IPS-NIHi11 (cell line): ENCODE measurements around the gene CNNM3.
"Not testable (repeated sequence)": the region's sequence is repeated elsewhere in the genome, so short reads cannot be mapped to it uniquely, and the experiment has no call there.

Source experiments
- DNase-seq: peaks from one replicate; pipeline ENCODE4 v3.0.0; 2012; ENCODE audit warnings: mixed read lengths, low spot score

The CNNM3 gene

DNA sequence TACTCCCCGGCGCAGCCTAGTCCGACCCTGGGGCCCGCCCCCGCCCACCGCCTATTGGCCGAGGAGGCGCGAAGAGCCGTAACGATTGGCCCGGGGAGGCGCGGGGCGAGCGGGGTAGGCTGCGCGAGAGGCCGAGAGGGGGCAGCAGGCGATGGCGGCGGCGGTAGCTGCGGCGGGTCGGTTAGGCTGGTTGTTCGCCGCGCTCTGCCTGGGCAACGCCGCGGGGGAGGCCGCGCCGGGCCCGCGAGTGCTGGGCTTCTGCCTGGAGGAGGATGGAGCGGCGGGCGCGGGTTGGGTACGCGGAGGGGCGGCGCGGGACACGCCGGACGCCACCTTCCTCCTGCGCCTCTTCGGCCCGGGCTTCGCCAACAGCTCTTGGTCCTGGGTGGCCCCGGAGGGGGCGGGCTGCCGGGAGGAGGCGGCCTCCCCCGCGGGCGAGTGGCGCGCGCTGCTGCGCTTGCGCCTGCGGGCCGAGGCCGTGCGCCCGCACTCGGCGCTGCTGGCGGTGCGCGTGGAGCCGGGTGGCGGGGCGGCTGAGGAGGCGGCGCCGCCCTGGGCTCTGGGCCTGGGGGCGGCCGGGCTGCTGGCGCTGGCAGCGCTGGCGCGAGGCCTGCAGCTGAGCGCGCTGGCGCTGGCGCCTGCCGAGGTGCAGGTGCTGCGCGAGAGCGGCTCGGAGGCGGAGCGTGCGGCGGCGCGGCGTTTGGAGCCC lies at the start of gene CNNM3:
Gene CNNM3, plus strand, starts transcription at position 142 of the 709 bp plus-strand sequence. Its CDS starts 10 bp downstream, at position 152.
- peak; percentile 100 for DNase-seq

DNA sequence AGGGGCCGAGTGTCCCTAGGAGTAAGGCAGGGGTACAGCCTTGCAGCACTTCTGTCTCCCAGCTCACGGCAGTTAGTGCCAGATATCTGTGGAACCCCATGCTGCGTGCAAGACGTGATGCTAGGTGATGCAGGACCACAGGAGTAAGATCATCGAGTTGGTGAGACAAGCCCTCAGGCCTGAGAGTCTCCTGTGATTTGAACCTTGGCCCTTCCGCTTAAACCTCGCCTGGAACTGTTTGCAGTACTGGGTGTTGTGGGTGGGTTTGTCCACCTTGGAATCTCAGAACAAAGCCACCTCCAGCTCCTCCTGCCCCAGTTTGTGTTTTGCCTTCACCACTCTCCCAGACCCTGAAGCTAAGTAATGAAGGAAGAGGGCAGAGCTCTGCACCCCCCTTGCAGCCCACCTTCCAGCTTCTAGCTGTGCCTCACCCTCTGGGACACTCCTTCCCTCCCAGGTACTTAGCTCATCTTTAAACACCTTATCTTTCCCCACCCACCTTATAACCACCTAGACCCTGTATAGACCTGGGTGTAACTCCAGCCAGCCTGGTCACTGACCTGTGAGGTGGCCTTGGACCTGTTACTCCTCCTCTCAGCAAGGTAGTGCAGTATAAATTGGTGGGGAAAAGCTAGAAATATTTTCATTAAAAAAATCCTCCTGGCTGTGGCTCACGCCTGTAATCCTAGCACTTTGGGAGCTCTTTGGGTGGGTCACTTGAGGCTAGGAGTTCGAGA lies 48.8 kb upstream of the CNNM3 start:
- DNase-seq, result no peak

DNA sequence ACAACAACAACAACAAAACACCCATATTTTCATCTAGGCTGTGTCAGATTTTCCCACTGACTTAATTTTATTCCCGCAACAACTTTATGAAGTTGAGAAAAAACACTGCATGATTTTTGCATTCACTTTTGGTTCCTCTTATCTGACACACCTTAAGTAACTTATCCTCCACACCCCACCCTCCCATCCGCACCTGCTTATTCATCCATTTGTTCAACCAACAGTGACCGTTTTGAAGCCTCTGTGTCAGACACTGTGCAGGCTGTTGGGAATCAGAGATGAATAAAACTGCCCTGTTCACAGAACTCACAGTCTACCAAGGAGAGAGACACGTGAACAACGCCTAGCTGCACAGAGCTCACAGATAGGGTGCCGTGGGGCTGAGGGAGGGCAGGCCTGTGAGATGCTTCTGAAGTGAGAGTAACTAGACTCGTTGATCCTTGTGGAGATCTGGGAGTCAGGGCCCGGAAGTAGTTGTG lies 47.9 kb upstream of the CNNM3 start:
- DNase-seq, result no peak

DNA sequence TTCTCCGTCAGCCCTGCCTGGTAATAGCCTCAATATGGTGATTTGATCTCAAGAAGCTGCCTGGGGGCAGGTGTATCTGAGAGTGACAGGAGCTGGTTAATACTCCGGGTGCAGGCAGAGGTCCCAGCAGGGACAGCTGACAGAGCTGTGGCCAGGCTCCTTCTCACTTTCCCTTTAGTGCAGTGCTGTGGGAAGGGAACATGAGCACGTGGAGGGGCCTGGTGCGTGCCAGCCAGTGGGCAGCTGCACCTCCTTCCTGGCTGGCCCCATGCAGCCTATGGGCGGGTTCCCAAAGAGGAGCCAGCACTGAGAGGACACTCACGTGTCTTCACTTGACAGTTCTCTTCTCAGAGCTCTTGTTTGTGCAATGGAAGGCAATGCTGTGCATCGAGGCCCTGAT lies 46.3 kb upstream of the CNNM3 start:
- DNase-seq, result no peak

DNA sequence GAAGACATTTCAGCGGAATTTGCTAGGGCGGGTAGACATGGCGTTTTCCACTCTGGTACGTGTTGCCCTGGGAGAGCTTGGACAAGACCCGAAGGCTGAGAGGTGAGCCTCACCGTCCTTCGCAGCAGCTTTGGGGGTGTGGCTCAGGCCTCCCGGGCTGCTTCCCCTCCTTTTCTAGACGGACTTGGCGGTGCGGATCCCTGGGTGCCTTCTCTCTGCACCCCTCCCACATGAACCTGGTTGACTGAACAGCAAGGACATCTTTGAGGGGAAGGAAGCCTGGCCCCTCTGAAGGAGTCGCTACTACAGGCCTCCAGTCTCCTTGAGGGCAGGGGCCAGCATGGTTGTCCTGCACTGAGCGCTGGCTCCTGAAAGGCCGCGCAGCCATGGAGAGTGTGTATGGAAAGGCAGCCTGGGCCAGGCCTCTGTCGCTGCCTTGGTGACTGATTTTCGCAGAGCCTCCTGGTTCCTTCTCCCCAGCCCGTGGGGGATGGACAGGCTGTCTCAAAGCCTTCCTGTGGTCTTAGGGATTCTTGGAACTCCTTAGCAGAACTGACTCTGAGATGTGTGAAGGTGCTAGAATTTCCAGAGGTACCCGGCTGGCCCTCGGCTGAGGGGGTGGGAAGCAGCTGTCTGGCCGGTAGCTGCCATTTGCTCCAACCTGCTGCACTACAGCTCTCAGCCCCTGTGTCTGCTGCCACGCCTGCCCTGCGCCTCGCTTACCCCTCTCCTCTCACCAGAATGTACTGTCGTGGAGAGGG lies 45.4 kb upstream of the CNNM3 start:
- no peak for DNase-seq

DNA sequence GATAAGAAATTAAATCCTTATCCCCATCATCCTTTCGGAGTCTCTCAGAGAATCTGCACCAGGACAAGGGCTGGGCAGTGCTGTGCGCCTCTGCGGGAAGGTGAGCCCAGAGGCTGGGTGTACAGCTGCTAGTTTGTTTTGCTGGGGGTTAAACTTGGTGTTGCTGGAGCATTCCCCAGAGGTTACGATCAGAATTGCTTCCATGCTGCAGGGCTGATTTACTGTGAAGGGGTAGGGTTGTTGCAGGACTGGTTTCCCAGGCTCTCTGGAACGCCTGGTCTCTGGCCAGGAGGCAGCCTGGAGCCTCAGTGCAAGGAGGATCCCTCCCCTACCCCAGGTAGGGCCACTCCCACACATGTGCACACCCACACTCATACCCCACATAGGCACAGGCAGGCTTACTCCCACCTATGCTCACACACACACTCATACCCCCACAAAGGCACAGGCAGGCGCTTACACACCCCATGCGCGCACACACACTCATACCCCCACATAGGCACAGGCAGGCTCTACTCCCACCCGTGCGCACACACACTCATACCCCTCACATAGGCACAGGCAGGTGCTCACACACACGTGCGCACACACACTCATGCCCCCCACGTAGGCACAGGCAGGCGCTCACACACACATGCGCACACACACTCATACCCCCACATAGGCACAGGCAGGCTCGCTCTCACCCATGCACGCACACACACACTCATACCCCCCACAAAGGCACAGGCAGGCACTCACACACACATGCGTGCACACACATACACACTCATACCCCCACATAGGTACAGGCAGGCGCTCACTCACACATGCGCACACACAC lies 44.1 kb upstream of the CNNM3 start:
- DNase-seq, result peak; percentile 72

DNA sequence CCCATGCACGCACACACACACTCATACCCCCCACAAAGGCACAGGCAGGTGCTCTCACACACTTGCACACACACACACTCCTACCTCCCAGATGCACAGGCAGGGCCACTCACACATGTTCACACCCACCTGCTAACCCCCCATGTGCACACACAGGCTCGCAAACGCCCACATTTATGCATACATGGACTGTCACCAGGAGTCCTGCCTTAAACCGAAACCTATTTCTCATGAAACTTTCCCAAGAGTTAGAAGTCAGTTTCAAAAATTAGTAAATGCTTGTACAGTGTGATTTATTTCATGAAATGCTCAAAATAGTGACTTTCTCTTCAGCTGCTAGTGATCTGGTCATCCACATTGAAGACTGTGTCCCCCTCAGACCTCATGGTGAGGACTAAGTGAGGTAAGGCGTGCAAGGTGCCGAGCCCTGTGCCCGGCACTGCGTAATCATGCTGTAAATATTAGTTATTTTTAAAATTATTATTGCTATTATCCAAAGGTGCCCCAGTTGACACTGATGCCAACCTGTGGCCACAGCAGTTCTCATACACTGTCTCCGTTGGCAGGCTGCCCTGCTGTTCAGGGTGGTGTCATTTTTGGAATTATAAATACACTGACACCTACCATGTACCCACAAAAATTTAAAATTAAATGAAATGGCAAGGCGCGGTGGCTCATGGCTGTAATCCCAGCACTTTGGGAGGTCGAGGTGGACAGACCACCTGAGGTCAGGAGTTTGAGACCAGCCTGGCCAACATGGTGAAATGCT lies 43.0 kb upstream of the CNNM3 start:
- DNase-seq, result no peak

DNA sequence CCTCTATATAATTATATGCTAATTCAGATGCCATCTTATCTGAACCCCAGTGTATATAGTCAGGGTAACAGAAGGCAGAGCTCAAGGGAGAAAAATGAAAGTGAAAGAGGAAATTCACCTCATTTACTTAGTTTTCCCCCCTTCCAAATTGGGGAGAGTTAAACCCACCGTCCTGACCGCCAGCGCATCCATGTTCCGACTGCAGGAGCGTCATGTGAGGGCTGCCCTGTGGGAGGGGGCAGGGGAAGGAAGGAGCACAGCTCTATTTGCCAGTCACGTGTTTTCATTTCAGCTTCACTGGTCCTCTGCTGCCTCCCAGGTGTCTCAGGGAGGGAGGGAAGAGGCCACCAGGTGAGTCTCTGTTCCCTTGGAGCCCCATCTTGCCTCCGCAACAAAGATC lies 42.1 kb upstream of the CNNM3 start:
- no peak for DNase-seq

DNA sequence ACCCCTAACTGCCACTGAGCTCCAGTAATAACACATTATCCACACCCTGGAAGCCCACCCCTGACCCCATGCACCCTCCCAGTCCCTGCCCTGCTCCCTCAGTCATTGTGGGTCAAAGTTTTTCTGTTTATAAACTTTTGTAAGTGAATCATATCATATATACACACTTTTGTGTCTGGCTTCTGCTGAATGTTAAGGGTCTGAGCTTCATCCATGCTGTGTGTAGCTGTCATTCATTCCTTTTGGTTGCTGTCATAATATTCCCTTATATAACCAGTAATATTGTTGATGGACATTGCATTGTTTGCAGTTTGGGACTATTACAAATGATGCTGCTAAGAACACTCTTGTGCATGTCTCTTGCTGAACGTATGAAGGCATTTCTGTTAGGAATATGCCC lies 40.9 kb upstream of the CNNM3 start:
- DNase-seq, result no peak

DNA sequence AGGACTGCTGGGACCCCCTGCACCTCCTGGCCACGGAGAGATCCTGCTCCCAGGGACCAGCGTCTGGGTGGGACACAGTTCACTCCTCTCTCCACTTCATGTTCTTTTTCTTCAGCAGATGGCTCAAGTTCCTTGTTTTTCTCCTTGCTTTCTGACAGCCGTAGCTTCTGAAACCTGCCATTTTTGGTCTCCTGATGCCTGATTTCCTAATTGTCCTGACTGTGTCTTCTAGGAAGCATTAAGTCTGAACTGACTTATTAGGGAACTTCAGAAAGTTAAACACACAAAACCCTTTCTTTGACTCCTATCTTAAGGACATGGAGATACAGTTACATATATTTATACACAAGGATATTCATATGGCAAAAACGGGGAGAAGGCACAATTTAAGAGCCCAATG lies 32.7 kb upstream of the CNNM3 start:
- no peak for DNase-seq

DNA sequence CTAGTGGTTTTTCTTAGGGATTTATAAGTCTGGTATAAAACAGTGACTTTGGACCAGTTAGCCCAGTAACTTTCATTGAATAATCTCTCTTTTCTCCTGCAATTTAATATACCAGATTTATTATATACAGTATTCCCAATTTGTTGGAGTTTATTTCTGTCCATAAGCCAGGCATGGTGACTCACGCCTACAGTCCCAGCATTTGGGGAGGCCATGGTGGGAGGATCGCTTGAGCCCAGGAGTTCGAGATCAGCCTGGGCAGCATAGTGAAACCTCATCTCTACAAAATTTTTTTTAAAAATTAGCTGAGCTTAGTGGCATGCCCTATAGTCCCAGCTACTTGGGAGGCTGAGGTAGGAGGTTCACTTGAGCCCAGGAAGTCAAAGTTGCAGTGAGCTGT lies 28.7 kb upstream of the CNNM3 start:
- DNase-seq, result no peak

DNA sequence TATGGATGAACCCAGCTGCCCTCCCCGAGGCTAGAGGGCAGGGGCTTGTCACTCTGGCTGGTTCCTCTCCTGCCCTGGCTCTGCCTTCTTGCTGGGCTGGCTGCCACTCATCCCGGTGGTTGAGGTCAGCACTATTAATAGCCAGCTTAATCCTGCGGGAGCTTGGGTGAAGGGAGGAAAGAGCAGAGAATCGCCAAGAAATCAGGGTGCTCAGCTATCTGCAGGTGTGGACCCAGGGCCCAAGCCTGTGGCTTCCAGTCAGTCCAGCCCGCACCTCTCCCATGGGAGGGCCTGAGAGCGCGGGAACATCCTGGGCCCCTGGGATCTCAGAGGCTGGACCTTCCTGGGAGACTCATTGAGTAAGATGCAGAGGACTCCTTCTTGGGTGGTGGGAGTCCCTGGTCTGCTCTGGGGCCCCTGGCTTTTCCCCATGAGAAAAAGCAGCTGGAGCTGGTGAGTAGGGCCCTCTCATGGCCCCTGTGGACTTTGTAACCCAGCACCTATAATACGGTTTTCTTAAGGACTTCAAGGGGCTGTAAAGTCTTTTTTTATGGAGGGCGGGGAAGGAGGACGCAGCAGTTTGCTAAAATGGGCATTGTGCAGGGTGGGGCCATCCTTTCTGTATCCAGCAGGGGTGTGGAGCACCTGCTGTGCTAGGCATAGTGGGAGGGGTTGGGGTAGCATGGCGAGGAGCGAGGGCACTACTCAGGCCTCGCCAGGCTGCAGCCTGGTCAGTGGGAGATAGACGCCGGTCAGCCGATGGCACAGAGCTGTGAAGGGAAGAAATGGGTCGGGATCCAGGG lies 27.4 kb upstream of the CNNM3 start:
- no peak for DNase-seq

DNA sequence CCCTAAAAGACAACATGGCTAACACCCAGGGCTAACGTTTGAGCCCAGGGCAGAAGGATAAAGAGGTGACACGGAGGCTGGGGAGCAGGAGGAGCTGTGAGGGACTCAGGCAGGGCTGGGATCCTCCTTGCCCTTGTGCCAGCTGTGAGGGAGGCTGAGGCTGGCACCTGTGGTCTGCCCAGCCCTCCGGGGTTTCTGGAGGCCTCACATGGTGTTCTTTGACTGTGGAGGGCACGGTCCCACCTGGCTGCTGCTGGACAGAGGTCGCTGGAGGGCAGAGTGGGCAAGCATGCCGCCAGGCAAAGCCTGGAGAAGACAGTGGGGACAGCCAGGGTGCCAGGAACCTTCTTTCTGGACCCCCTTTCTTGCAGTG lies 26.8 kb upstream of the CNNM3 start:
- no peak for DNase-seq

DNA sequence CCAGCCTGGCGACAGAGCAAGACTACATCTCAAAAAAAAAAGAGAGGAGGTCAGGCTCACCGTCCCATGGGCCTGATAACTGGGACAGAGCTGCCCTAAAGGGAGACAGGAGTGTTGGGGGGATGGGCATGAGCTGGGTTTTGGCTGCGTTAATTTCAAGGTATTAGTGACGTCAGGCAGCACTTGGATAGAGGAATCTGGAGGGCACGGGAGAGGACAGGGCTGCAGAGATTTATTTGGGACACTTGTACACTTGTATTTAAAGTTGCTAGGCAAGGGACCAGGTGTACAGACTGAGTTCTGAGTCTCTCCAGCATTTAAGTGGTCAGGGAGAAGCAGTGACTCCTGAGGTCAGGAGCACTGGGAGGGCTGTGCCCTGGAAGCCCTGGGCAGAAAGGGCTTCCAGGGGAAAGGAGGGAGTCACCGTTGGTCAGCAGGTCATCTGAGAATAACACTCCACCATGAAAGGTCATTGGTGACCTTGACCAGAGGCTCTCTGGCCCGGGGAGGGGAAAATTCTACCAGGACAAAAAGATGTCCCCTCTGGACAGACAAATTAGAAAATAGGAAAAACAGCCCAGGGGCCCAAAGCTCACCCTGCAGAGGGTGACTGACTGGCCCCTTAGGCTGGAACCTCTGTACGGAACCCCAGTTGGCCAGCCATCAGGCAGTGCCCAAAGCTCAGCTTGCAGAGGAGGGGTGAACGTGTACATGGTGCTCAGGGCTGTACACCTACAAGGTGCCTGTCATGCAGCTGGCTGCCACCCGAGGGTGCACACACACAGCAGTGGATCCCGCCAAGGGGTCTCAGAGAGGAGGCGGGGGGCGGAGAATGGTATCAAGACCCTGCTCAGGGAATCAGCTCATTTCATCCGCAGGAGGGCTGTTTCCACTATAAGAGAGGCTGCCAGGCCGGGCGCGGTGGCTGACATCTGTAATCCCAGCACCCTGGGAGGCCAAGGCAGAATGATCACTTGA lies 23.0 kb upstream of the CNNM3 start:
- DNase-seq, result no peak

DNA sequence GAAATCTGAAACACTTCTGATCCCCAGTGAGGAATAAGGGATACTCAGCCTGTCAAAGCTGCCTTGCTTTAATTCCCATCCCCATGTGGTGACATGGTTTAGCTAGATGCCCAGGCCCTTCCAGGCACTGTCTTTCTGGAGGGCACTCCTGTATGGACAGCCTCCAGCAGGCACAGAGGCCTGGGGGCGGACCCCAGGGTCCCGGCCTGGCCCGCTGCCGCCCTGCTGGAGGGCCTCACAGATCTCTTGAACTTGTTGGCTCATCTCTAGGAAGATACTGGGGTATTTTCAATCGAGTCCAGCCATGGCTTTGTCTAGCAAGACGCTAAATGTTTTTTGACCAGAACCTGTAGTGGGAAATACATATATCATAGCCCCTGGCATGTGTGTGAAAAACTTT lies 21.0 kb upstream of the CNNM3 start:
- DNase-seq, result no peak

DNA sequence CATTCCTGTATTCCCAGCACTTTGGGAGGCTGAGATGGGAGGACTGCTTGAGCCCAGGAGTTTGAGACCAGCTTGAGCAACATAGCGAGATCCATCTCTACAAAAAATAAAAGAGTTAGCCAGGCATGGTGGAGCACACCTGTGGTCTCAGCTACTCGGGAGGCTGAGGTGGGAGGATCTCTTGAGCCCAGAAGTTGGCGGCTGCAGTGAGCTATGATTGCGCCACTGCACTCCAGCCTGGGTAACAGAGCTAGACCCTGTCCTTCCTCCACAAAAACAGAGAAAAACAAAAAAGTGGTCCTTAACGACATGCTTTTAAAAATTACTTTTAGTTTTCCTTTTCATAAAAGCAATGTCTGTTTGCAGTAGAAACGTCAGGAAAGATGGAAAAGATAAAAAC lies 19.6 kb upstream of the CNNM3 start:
- DNase-seq, result not testable (repeated sequence)

DNA sequence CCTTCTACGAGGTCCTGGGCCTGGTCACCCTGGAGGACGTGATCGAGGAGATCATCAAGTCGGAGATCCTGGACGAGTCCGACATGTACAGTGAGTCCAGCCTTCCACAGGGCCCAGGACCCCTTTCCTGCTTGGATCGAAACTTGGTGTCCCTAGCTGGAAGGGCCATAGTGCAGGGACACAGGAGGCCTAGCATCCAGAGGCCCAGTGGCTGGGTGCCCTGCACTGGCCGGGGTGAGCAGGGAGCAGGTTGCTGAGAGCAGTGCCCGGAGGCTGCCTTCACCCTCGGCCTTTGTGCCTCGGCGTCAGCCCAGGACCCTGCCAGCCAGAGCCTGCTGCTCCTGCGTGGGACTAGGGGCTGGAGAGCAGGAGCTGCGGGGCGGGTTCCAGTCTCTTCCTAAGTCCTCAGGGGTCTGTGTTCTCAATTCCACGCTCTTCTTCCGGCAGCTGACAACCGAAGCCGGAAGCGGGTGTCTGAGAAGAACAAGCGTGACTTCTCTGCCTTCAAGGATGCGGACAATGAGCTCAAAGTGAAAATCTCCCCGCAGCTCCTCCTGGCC lies 18.9 kb upstream of the CNNM3 start:
- no peak for DNase-seq

DNA sequence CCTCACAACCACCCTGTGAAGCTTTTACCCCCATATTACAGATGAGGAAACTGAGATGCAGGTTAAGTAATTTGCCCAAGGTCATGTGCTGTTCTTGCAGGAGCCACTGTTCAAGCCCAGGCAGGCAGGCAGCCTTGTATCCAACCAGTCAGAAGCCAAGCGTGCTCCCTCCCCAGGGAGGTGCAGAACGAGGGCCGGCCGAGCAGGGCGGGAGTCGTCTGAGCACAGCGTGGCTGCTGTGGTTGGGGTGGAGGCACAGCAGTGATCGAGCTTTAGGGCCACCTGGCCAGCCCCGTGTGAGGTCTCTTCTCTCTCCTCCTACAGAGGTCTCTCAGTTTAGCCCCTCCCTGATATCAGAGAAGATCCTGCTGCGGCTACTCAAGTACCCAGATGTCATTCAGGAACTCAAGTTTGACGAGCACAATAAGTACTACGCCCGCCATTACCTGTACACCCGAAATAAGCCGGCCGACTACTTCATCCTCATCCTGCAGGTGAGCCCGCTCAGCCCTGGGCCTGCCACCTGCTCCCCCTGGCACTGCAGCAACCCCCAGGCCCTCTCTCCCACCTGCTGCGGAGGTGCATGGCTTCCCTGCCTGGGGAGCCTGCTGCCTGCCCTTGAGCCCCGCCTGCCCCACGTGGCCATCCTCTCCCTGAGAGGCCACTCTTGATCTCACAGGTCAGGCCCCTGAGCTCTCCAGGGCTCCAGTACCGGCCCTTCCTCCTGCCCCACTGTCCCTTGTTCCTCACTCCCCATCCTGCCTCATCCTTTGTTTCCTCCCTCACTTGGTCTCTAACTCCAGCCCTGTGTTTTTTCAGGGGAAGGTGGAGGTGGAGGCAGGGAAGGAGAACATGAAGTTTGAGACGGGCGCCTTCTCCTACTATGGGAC lies 17.1 kb upstream of the CNNM3 start:
- no peak for DNase-seq
